Gastroesophageal sphincter (tissue), 3 donors: Measurements from ENCODE around the gene RAD51B.

Experiments
- CTCF ChIP-seq, 4 experiments: fragments of 200-600 bp in 2 of 4; fragments of 450-650 bp in 2 of 4; sonication (generic) in 1 of 4; IDR thresholded peaks; one replicate each; pipeline ENCODE4 v1.5.1; 2017 to 2019; ENCODE audit warnings: antibody characterized with exemption in 4 of 4, mild to moderate bottlenecking in 2 of 4, moderate library complexity in 2 of 4
- POLR2A ChIP-seq, 2 donors: fragments of 450-650 bp; IDR thresholded peaks; one replicate each; pipeline ENCODE4 v1.6.1; 2017; ENCODE audit warnings: antibody characterized with exemption in 2 of 2, mild to moderate bottlenecking in 2 of 2, moderate library complexity in 1 of 2

GRCh38 chr14:68474741-68475140 lies 655.2 kb downstream of the RAD51B start:
- no peak for TF ChIP-seq CTCF (IDR thresholded peaks at IDR 0.05)
- TF ChIP-seq POLR2A (IDR thresholded peaks at IDR 0.05) = no peak
